Measurements from ENCODE around the gene ASIC2.

Gene ASIC2

DNA sequence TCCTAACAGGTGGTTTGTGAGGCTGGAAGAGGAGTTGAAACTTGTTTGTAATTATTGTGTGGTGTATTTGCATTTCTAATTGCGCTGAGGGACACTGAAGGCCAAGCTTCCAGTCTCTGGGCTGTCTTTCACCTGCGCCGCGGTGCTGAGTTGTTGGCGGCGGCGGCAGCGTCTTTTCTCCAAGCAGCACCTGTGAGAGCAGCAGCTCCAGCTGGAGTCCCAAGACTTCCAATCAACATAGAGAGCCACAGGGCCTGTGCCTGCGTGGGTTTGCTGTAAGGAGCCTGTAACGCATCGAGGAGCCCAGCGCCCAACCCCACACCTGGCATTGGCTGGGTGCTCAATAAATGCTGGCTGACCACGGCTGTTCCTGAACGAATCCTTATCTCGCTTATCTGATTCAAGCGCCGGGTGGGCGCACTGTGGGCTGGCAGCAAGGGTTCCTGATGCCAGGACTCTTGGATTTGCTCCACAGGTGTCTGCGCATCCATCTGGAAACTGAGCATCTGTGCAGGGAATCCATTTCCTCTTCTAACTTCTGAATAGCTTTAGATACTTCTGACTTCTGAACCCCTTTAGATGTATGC, 138.1 kb downstream of the ASIC2 start (continued):
- TF ChIP-seq ZNF138 (tag by site-specific recombination; IDR thresholded peaks at IDR 0.05; ENCODE audit: borderline replicate concordance) (no peak), SETDB1 (IDR thresholded peaks at IDR 0.05; ENCODE audit: insufficient read length, low read length) (no peak)

DNA sequence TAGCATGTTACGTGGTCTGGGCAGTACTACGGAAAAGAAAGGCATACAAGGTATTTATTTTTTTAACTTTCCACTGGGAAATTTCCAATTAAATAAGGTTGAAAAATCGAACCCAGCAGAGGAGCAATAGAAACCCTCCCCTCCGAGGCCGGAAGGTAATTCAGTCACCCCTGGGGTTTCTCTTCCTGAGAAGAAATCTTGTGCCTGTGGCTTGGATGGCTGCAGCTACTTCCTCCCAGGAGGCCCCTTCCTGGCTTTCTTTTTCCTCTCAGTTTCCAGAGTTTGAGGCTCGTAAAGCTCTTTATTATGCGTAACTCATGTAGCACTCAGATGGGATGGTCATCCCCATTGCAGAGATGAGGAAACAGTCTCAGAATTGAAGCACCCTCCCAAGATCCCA, 140.3 kb downstream of the ASIC2 start:
- H3K9me3 ChIP-seq (ENCODE audit: control insufficient read depth, insufficient read depth, low read depth, low read length): no peaks in the 10 kb centered on the region
- no peaks in the 10 kb centered on the region for H3K36me3 ChIP-seq (ENCODE audit: control insufficient read depth in 2 of 2, insufficient read depth in 1 of 2, low read length in 2 of 2)
- CTCF ChIA-PET: no interaction called here
- H3K4me3 ChIP-seq (ENCODE audit: low read depth, low read length): no peak overlapping the region
- TF ChIP-seq ZNF184 (tag by site-specific recombination; IDR thresholded peaks at IDR 0.05) (no peak), ZNF677 (tag by site-specific recombination; IDR thresholded peaks at IDR 0.05) (no peak), ZNF560 (tag by site-specific recombination; IDR thresholded peaks at IDR 0.05; ENCODE audit: borderline replicate concordance) (no peak), SP3 (tag by site-specific recombination; IDR thresholded peaks at IDR 0.05) (no peak), ZNF274 (IDR thresholded peaks at IDR 0.05; ENCODE audit: low read length) (no peak), ZNF274 (tag by site-specific recombination; IDR thresholded peaks at IDR 0.05; ENCODE audit: borderline replicate concordance) (no peak), ZNF366 (tag by site-specific recombination; conservative IDR thresholded peaks at IDR 0.05) (no peak), ZNF302 (tag by site-specific recombination; IDR thresholded peaks at IDR 0.05; ENCODE audit: low read depth) (no peak), ZNF837 (tag by site-specific recombination; IDR thresholded peaks at IDR 0.05) (no peak), ZNF701 (tag by site-specific recombination; IDR thresholded peaks at IDR 0.05) (no peak), ZNF433 (tag by site-specific recombination; IDR thresholded peaks at IDR 0.05; ENCODE audit: low read depth) (no peak), FEZF1 (tag by site-specific recombination; IDR thresholded peaks at IDR 0.05) (no peak), ZFP3 (tag by site-specific recombination; IDR thresholded peaks at IDR 0.05; ENCODE audit: low read depth) (no peak), ZNF155 (tag by site-specific recombination; IDR thresholded peaks at IDR 0.05) (no peak), ZNF791 (tag by site-specific recombination; IDR thresholded peaks at IDR 0.05) (no peak), EGR2 (tag by site-specific recombination; IDR thresholded peaks at IDR 0.05; ENCODE audit: low read depth) (no peak)
- TF ChIP-seq, protein P1, sequence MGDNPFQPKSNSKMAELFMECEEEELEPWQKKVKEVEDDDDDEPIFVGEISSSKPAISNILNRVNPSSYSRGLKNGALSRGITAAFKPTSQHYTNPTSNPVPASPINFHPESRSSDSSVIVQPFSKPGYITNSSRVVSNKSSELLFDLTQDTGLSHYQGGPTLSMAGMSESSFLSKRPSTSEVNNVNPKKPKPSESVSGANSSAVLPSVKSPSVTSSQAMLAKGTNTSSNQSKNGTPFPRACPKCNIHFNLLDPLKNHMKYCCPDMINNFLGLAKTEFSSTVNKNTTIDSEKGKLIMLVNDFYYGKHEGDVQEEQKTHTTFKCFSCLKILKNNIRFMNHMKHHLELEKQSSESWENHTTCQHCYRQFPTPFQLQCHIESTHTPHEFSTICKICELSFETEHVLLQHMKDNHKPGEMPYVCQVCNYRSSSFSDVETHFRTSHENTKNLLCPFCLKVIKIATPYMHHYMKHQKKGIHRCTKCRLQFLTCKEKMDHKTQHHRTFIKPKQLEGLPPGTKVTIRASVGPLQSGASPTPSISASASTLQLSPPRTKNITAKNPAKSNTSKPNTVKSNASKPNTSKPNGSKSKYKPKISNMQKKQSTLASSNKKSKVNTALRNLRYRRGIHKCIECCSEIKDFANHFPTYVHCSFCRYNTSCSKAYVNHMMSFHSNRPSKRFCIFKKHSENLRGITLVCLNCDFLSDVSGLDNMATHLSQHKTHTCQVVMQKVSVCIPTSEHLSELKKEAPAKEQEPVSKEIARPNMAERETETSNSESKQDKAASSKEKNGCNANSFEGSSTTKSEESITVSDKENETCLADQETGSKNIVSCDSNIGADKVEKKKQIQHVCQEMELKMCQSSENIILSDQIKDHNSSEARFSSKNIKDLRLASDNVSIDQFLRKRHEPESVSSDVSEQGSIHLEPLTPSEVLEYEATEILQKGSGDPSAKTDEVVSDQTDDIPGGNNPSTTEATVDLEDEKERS (tag by site-specific recombination; IDR thresholded peaks at IDR 0.05): no peak
- TF ChIP-seq, protein P2, sequence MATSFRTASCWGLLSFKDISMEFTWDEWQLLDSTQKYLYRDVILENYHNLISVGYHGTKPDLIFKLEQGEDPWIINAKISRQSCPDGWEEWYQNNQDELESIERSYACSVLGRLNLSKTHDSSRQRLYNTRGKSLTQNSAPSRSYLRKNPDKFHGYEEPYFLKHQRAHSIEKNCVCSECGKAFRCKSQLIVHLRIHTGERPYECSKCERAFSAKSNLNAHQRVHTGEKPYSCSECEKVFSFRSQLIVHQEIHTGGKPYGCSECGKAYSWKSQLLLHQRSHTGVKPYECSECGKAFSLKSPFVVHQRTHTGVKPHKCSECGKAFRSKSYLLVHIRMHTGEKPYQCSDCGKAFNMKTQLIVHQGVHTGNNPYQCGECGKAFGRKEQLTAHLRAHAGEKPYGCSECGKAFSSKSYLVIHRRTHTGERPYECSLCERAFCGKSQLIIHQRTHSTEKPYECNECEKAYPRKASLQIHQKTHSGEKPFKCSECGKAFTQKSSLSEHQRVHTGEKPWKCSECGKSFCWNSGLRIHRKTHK (tag by site-specific recombination; IDR thresholded peaks at IDR 0.05): no peak
- POLR2A ChIA-PET: no interaction called here
- no peaks in the 10 kb centered on the region for H3K4me1 ChIP-seq (ENCODE audit: control insufficient read depth, insufficient read depth, low read length)
- H3K27ac ChIP-seq (ENCODE audit: extremely low read depth, low read depth, low read length): no peak overlapping the region

GRCh38 chr17:33151565-33151964, 141.5 kb downstream of the ASIC2 start:
- H3K36me3 ChIP-seq (ENCODE audit: control insufficient read depth in 2 of 2, insufficient read depth in 1 of 2, low read length in 2 of 2): no peaks in the 10 kb centered on the region
- no peak overlapping the region for H3K4me3 ChIP-seq (ENCODE audit: low read depth, low read length)
- H3K9me3 ChIP-seq (ENCODE audit: control insufficient read depth, insufficient read depth, low read depth, low read length): no peaks in the 10 kb centered on the region
- CTCF ChIA-PET: no interaction called here
- TF ChIP-seq ZNF830 (tag by site-specific recombination; IDR thresholded peaks at IDR 0.05; ENCODE audit: low read depth) (no peak), ZNF654 (tag by site-specific recombination; IDR thresholded peaks at IDR 0.05; ENCODE audit: low read depth) (no peak), ZNF707 (tag by site-specific recombination; IDR thresholded peaks at IDR 0.05) (no peak), PATZ1 (tag by site-specific recombination; IDR thresholded peaks at IDR 0.05) (no peak), ZNF10 (tag by site-specific recombination; IDR thresholded peaks at IDR 0.05) (no peak), ZNF133 (tag by site-specific recombination; IDR thresholded peaks at IDR 0.05) (no peak), ZNF404 (tag by site-specific recombination; IDR thresholded peaks at IDR 0.05) (no peak), KLF16 (tag by site-specific recombination; IDR thresholded peaks at IDR 0.05) (no peak), ZNF658 (tag by site-specific recombination; IDR thresholded peaks at IDR 0.05) (no peak)
- POLR2A ChIA-PET: no interaction called here
- no peaks in the 10 kb centered on the region for H3K4me1 ChIP-seq (ENCODE audit: control insufficient read depth, insufficient read depth, low read length)
- no peak overlapping the region for H3K27ac ChIP-seq (ENCODE audit: extremely low read depth, low read depth, low read length)
